GM18858 (cell line): ENCODE data around the gene UST.
"Not testable (repeated sequence)": the region's sequence is repeated elsewhere in the genome, so short reads cannot be mapped to it uniquely, and the experiment has no call there.

Source experiments
- ATAC-seq: cut with Tn5 transposase; IDR thresholded peaks from one replicate; pipeline ENCODE4 v1.9.1; 2021; ENCODE audit not compliant: unreplicated experiment

UST gene

DNA sequence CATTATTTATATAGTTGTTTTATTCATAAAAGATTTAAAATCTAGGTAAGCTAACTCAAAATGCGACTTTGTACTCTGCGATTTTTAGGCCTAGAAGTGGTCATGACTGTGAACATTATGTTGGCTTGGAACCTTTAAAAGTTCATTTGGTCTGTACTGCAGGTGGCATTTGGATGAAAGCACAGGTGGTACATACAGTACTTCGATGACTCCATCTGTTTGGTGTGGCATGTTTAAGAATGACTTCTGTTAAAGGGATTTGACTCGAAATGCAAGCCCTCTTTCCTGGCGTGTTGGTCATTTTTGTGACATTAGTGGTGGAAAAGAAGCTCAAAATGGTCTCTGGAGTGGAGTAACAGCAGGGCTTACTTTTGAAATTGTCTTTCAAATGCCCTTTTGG is 118.1 kb downstream of the UST start:
- ATAC-seq = no peak

DNA sequence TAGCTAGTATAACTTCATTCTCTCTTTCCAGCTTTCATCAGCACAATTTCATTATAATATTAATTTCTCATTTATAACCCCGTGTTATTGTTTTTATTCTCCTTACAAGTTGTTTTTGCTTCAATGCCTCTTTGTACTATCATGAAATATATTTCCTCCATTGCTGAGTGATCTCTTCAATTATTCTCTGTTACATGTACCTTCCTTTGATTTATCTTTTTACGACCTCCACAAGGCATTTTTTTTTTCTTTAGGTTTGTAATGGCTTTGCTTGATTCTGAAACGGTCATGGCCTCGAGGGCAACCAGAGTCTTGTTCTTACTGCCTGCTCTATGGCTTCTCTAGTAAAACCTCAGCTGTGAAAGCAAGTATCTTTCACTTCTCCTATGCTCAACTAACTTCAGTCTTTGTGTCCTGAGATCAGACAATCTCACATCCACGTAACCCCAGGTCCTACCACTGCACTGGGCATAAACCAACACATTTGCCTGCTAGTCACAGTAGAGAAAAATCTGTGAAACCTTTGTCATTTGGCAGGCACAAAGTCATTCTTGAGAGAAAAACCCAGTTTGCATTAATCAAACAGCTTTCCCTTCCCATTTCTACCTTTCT is 119.9 kb downstream of the UST start:
- peak; percentile 97 for ATAC-seq

DNA sequence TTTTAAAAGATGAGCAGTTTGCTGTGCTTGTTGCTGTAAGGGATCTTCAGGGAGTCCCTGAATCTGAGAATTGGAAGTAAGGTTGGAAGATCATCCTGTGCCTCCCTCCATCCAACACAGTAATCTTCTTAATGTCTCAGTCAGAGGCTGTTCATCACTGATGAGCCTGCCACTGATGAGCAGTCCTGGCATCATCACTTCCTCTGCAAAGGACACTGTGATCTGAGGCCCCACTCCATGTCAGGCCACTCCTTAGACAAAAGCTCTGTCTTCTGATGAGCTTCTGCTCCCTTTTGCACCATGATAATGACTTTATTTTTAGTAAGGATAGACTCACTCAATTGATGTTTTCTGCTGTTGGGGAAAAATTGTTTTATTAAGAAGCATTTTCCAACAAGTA is 121.0 kb downstream of the UST start:
- ATAC-seq = no peak

DNA sequence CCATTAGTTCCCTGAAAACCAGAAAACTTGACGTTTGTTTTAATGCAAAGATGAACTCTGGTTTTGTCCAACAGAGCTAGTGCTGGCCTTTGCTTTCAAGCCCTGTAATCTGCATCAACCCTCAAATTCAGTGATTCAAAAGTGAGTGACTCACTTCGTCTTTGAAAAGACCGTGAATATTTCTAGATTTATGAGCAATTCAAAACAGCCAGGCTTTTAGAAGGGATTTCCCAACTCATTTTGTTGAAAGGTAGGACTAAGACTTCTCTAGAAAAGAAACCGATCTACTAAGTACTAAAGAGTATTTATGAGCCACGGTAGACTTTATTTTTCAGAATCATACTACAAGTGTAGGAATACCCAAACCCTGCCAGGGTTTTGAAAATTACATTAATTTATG is 121.5 kb downstream of the UST start:
- ATAC-seq = no peak

DNA sequence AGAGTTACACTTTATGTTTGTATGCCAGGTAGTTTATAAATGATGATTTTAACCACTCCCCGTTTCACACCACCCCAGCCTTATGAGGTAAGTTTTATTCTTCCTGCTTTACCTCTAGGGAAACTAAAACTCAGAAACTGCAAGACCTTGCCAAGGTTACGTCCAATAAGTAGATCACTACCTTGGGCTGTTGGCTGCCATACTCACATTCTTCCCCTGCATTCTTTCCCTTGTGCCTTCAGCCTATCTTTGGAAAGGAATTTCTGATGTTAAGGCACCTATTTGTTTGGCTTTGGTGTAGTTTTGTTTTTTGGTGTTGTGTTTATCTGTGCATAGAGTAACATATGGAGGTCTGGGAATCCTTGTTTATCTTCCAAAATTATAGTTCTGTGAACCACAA is 122.1 kb downstream of the UST start:
- no peak for ATAC-seq

DNA sequence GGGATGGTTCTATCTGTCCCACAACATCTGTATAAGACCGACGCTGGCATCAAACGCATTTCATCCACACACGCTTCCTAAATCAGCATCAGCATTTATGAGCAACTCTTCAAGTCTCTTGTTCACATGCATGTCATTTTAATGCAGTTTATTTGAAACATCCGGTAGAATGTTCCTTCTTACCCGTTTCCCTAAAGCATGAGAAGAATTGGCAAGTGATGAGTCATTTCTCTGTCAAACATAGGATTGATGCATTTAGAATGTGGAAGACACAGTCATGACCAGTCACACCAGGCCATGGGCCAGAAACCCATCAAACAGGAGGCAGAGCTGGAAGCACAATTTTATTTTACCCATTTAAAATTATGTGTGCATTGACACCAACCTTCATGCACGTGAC is 122.8 kb downstream of the UST start:
- no peak for ATAC-seq

DNA sequence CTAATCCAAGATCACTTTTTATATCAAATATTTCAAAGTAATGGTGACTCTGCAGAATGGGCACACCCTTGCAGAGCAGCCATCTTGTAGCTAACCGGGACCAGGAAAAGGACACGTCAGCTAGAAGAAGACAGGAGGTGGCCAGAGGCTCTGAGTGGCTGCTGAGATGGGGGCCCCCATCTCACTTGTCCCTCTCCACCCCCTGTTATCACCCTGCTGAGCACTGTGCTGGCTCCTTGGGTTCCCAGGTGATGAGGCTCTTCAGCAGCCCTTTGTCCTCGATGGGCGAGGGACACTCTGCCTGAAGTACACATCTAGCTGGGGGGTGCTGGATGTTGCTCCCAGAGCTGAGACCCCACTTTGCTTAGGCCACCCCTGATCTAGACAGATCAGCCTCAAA is 126.3 kb downstream of the UST start:
- ATAC-seq = no peak

DNA sequence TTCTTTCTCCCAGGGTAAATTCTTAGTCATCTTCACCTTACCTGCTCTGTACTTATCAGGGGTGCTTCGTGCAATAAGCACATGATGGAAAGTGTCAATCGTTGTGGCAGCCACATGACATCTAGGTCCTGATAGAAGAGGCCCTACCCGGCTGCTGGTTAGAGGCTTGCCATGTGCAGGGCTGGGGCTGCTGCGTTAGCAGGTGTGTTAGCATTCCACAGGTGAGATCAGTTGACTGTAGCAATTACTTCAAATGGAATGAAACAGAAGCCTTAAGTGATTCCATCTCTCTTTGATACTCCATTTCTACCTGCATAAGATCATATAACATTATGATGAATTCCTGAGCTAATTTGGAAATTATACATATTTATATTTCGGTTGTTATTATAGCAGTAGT is 127.0 kb downstream of the UST start:
- ATAC-seq = no peak

DNA sequence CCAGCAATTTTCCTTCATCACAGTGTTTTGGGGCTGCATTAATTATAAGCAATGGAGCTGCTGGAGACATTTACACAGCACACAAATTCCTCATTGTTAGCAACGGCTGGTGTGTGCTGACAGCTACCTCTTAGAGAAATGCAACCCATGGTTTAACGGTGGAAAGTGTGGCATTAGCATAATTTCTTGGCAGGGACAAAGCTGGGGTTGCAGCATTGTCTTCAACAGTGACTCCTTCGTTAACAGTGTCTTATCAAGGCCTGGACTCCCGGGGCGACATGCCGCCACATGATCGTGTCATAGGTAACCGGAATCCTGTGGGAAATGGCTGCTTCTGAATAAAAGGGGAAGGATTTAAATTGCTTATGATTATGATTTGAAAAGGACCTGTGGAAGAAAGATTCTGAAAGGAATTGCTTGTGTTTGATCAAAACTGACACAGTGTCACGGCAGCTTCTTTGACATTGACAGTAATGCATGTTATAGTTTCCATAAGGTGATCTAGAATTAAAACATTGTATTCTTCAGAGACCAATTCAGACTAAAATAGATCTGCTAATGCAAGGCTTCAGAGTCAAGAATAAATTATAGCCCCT is 128.0 kb downstream of the UST start:
- no peak for ATAC-seq

DNA sequence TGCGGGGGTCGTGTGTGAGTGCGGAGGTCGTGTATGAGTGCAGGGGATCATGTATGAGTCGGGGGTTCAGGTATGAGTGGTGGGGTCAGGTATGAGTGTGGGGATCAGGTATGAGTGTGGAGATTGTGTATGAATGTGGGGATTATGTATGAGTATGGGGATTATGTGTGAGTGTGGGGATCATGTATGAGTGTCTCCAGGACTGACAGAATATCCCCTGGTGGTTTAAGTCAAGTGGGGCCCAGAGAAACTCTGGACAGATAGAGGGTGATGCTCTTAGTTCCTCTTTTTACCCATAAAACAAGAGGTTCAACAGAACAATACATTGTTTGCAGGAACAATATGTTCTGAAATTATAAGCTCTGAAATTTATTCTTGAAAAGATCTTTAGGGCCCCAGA is 131.9 kb downstream of the UST start:
- ATAC-seq = no peak

DNA sequence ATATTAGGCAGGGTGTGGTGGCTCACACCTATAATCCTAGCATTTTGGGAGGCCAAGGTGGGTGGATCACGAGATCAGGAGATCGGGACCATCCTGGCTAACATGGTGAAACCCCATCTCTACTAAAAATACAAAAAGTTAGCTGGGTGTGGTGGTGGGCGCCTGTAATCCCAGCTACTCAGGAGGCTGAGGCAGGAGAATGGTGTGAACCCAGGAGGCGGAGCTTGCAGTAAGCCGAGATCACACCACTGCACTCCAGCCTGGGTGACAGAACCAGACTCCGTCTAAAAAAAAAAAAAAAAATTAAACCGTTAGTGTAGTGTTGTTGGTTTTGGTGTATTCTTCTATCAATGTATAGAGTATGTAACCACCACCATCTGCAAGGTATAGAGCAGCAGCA is 133.9 kb downstream of the UST start:
- ATAC-seq = not testable (repeated sequence)

DNA sequence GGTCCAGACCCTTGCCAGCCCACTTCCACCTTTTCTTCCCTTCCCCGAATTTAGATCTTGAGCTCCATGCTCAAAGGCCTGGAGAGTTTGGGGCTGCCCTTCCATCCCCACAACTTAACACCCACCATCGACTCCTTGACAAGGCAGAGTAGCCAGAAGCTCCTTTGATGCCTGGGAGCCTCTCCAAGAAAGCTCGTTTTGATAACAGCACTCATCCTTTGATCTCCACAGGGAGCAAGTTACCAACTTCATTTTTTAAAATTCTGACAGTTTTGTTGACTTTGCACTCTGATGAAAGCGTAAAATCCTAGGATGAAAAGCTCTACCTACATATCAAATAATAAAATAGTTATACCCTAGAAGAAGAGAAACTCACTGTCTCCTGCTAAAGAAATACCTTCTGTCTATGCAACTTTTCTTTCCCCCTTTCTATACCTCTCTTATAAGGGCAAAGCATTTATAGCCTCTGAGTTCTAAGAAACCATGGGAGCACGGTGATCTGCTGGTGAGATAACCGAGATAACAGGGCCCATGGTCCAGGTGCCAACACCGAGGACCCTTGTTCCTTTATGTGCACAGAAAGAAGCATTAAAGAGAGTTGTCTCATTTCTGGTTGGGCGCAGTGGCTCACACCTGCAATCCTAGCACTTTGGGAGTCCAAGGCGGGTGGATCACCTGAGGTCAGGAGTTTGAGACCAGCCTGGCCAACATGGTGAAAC is 134.9 kb downstream of the UST start:
- no peak for ATAC-seq

DNA sequence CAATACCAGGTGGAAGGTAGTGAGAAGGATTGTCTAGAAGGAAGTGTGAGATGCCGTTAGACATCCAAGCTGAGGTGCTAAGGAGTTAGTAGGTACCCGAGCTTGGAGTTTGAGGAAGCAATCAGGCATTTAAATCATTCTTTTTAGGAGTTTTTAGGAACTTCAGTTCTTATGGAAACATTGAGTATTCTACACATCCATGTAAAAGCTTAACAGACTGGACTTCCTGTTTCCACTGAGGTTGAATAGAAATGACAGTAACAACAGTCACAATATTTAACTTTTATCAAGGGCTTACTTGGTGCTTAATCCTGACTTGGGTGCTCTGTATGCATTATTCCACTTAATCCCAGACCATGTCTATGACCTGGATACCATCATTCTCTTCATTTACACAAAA is 136.4 kb downstream of the UST start:
- no peak for ATAC-seq

DNA sequence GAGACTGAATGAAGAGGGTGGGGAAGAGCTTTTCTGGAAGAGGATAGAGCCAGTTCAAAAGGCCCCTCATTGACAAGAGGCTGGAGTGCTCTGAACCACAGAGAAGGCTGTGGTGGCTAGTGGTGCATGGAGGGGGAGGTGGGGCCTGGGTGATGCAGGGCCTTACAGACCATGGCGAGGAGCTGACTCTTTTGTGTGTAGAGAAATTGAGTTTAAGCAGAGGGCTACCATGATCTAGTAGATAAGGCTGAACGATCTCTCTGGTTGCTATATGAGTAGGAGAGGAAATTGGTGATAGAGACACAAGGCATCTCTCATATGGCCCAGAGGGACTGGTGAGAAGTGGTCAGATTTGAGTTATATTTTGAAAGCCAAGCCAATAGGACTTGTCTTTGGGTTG is 137.6 kb downstream of the UST start:
- peak; percentile 58 for ATAC-seq

DNA sequence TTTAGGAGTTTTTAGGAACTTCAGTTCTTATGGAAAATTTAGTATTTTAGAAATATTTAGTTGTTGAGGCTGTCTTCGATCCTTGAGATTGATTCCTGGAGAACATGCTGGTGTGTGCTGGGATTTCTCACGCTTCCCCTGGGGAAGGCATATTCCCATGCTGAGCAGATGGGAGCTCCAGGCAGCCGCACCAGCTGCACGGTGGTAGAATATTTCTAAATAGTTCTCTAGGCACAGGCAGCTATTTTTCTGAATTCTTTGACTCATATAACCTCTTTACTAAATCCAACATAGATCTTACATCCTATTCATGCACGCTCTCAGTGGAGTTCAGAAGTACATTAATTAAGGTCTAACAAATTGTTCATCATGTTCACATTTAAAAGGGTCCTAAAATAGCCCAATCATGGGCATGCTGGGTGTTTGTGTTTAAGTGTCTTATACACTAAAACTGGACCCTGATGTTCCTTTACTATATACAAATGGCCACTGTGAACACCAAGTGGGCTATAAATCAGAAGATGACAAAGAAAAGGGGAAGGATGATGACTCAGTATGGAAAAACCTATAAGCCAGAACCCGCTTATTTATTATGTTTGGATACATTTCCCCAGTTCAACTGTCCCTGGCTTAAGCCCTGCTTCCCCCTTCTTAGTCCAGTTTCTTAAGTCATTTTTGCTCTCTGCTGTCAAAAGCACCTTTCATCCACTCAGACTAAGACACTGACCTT is 138.5 kb downstream of the UST start:
- no peak for ATAC-seq

DNA sequence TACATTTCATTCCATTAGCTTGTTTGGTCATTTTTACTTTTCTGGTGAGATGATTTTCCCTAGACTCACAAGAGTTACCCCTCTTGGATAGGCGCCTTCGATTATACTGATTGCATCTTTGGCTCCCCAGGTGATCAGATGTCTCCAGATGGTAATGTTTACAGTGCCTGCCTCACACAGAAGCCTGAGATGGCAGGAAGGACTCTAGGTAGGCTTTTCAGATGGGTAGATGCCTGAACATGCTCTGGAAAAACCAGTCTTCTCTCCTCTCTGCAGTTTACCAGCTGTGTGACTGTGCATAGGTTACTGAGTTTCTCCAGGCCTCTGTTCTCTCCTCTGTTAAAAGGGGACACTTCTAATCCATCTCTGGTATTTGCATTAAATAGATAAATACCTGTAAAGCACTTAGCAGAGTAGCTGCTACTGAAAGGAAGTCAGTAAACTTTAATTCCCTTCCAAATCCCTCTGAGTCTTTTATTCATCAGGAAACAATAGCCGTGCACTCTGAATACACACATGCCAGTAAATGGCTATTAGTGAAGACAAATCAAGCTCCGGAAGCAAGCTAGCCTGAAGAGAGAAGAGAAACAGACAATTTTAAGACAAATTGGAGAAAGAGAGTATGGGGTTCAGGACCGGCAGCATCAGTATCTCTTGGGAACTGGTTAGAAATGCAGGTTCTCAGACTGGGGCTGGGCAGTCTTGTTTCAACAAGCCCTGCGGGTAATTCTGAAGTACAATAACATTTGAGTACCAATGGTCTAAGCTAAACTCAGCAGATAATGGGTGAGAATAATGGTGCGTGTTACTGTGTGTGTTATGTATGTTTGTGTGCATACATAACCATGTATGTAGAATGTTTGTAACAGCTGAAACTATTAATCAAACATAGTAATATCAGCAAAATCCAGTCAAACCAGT is 139.4 kb downstream of the UST start:
- ATAC-seq = no peak

DNA sequence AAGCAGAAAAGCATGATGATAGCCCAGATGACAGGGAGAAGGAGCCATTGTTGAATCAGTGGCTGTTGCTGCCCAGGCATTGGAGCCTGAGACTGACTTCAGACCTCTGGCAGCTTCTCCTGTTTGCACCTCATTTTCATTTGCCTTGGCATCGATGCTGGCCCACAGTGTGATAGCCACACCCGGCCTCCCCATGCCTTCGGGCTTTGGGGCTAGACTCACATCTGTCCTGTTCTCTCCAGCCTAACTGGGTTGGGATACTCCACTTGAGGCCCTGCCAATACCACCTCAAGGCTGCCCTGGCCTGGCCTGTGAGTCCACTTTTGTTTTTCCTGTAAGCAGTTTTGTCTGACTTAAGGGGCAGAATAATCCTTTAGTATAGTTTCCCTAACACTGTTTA is 140.4 kb downstream of the UST start:
- ATAC-seq = no peak

DNA sequence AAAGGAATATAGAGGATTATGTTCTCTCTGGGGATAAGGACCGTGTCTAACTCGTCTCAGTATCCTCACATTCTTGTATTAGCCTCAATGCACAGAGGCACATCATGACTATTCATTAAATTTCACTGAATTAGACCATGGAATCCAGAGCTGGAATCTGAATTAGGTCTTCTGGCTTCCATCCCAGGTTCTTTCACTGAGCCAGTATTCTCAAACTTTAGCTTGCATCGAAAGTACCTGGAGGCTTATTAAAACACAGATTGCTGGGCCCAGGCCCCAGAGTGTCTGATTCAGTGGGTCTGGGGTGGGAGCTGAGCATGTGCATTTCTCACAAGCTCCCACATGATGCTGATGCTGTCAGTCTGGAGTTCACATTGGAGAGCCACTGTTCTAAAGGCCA is 142.0 kb downstream of the UST start:
- no peak for ATAC-seq

DNA sequence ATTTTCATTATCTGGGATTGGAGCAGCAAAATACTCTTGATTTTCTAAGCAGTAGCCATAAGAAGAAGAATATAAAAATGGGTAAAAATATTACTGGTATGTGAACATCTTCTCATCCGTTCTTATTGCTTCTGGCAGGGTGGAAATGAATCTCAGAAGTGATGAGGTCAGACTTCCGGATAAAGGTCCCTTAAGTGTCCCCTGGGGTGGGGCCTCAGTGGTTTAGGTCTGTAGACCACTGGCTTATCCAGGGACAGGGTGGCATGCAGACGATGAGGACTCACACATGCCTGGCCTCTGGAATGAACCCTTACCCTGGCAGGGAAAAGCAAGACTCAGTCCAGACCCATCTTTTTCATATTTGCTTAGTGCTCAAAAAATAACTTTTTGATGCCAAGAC is 143.3 kb downstream of the UST start:
- no peak for ATAC-seq

DNA sequence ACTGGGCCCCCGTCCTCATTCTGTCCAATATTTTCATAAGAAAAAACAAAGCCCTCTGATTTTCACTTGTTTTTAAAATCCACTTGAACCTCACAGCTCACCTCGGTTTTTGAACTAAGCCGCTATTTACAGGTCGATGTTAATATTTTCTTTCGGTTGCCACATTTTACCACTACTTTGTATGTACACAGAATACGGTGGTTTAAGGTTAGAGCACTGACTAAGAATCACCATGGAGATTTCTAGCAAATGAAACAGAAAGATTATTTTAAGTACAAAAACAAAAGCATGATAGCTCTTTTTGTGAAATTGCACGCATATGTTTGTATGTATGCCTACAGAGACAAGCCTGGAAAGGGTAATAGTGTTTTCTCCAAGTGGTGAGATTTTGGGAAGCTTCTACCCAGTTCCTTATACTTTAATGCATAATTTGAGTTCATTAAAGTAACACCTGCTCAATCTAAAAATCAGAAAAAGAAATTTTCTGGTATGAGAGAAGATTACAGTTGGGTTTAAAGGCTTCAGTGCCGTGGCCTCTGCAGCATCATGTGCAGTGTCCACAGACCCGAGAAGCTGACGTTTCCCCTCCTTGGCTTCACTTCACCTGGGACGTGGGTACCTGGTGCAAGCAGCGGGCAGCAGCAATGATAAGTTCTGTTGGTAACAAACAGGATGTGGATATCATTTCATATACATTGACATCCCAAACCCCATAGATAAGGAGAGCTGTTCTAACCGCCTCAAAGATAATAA is 144.0 kb downstream of the UST start:
- ATAC-seq = no peak
